ENCODE measurements around the gene UGT1A4. TPM values are rescaled to one million over a fixed set of nuclear protein-coding genes. Genes with fewer than 3 reads are reported as not detected.

The UGT1A4 gene
- total and polyA plus RNA-seq, 2 of the 8 experiments (the other 6 are each of a cell fraction or from before 2014, with no cell fraction given) = not detected

DNA sequence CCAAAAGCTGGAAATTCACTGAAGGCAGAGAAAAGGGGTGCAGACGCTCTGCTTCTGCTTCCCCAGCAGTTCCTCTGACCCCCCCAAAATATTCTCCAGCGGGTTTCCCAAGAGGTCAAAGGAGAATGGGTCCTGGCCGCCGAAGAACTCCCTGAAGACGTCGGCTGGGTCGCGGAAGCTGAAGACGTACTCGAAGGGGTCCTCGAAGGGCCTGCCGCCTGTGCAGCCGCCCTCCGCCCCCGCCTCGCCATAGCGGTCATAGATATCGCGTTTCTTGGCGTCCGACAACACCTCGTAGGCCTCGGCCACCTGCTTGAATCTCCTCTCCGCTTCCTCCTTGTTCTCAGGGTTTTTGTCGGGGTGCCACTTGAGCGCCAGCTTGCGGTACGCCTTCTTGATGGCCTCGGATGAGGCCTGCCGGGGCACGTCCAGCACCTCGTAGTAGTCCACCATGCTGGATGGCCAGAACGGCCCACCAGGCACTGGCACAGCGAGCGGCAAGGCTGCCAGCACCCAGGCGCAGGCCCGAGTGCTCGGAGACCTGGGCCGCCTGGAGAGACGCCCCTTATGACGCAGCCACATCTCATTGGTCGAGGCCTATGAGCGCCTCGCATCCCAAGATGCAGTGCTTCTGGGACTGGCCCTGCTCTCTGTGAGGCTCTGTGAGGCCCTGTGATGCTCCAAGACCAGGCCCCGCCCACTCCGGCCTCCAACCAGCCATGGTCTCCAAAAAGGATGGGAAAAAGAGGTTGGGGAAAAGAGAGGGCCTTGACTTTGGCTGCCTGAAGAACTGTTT lies 25.1 kb downstream of the UGT1A4 start:
- H4K5ac ChIP-seq (ENCODE audit: insufficient read length, low read depth, low read length) = no peak overlapping the region
- H3K27ac ChIP-seq (ENCODE audit: low read depth, low read length) = no peak overlapping the region
- no peaks in the 10 kb centered on the region for H3K79me1 ChIP-seq (ENCODE audit: low read depth, low read length)
- H3K4me1 ChIP-seq (replicated peaks in 1 of 4; ENCODE audit: control insufficient read depth in 3 of 4, insufficient read depth in 4 of 4, low read length in 3 of 4) = no peaks in the 10 kb centered on the region
- no peak overlapping the region for H2BK20ac ChIP-seq (ENCODE audit: low read length)
- no peak overlapping the region for H3K14ac ChIP-seq (ENCODE audit: insufficient read length)
- no peak overlapping the region for H2BK120ac ChIP-seq (replicated peaks; ENCODE audit: low read depth, low read length)
- no peak overlapping the region for H2BK15ac ChIP-seq (ENCODE audit: low read length)
- ChIA-PET CTCF (ENCODE audit: partially characterized antibody) (no interaction called here), POLR2A (ENCODE audit: partially characterized antibody) (no interaction called here)
- H2AFZ ChIP-seq (ENCODE audit: low read length) = no peak overlapping the region
- H4K20me1 ChIP-seq (replicated peaks in 1 of 2; ENCODE audit: control insufficient read depth in 1 of 2, insufficient read depth in 2 of 2, low read length in 2 of 2) = no peaks in the 10 kb centered on the region
- H3K9me3 ChIP-seq (ENCODE audit: insufficient read depth in 2 of 2, low read depth in 1 of 2, low read length in 1 of 2) = peaks cover 5 to 26% of the 10 kb centered on the region in 2 experiments; a peak in 3 of 4 replicates
- no peak overlapping the region for H3K9ac ChIP-seq (replicated peaks in 1 of 4; ENCODE audit: extremely low read depth in 1 of 4, low read depth in 3 of 4, low read length in 3 of 4)
- H3K23ac ChIP-seq (ENCODE audit: insufficient read length) = no peak overlapping the region
- no peak overlapping the region for H4K91ac ChIP-seq (replicated peaks; ENCODE audit: insufficient read length, low read length)
- H4K8ac ChIP-seq (ENCODE audit: extremely low read depth, insufficient read depth, low read length) = no peak overlapping the region
- no peaks in the 10 kb centered on the region for H3K36me3 ChIP-seq (ENCODE audit: control insufficient read depth in 2 of 4, insufficient read depth in 4 of 4, low read length in 3 of 4)
- 97% methylated on average over 32 of the region's 46 CpGs; no CpG with 5 or more reads in 1 of the 2 experiments for WGBS, 2 experiments (ENCODE audit: extremely low coverage in 1 of 2, insufficient coverage in 1 of 2, insufficient read length in 1 of 2, insufficient replicate concordance in 2 of 2, low coverage in 1 of 2, low lambda C conversion rate in 2 of 2, missing lambda C conversion rate in 1 of 2)
- no peaks in the 10 kb centered on the region for H3K23me2 ChIP-seq (ENCODE audit: low read depth, low read length)
- H3K79me2 ChIP-seq (ENCODE audit: control insufficient read depth in 1 of 2, insufficient read depth in 2 of 2, low read length in 2 of 2) = no peaks in the 10 kb centered on the region
- H3K18ac ChIP-seq (ENCODE audit: extremely low read depth, low read length) = no peak overlapping the region
- DNase-seq (ENCODE audit: low read depth in 1 of 2, low spot score in 2 of 2) (no peak), FAIRE-seq (no peak)
- no peak overlapping the region for H2AK5ac ChIP-seq (ENCODE audit: low read depth, low read length)
- no peak overlapping the region for H2BK12ac ChIP-seq (ENCODE audit: low read depth, low read length)
- H3K4me2 ChIP-seq (ENCODE audit: insufficient read depth in 1 of 2, low read depth in 2 of 2, low read length in 2 of 2) = no peak overlapping the region
- no peak overlapping the region for H3K4ac ChIP-seq (replicated peaks; ENCODE audit: insufficient read length, low read depth, low read length)
- H3K56ac ChIP-seq (replicated peaks; ENCODE audit: insufficient read length, low read depth, low read length) = no peak overlapping the region
- H3K4me3 ChIP-seq (ENCODE audit: extremely low read depth in 1 of 4, insufficient read depth in 2 of 4, low read depth in 3 of 4, low read length in 4 of 4) = no peak overlapping the region
- no peaks in the 10 kb centered on the region for H3K27me3 ChIP-seq (replicated peaks in 1 of 4; ENCODE audit: control insufficient read depth in 3 of 4, extremely low read depth in 1 of 4, insufficient read depth in 3 of 4, low read length in 3 of 4)
- no peak overlapping the region for H2BK5ac ChIP-seq (ENCODE audit: low read depth, low read length)
- no peak for TF ChIP-seq JUND (IDR thresholded peaks at IDR 0.05; ENCODE audit: low read length)
- TF ChIP-seq RFX5 (IDR thresholded peaks at IDR 0.05; ENCODE audit: borderline replicate concordance, low read depth, low read length) = no peak
- TF ChIP-seq SAP30 (IDR thresholded peaks at IDR 0.05; ENCODE audit: insufficient read depth, insufficient replicate concordance, low read length) = no peak
- TF ChIP-seq RNF2 (IDR thresholded peaks at IDR 0.05; ENCODE audit: borderline replicate concordance, low read depth, low read length, missing control alignments, poor library complexity, severe bottlenecking) = no peak
- TF ChIP-seq ASH2L (IDR thresholded peaks at IDR 0.05; ENCODE audit: low read length) = no peak
- TF ChIP-seq EGR1 (IDR thresholded peaks at IDR 0.05; ENCODE audit: borderline replicate concordance, low read depth, low read length) = no peak
